H1 (cell line): ENCODE data around the gene SWT1.
"Not testable (repeated sequence)": the region's sequence is repeated elsewhere in the genome, so short reads cannot be mapped to it uniquely, and the experiment has no call there.

Experiments
- BACH1 ChIP-seq: IDR thresholded peaks from 2 replicates; pipeline ENCODE4 v1.6.1; 2012; ENCODE audit warnings: low read length, improper control_type of control experiment
- CTCF ChIP-seq, 3 experiments: IDR thresholded peaks; 1 replicate in 2 of 3; 2 replicates in 1 of 3; pipeline versions ENCODE4 v1.5.1 to v1.6.1; 2011; ENCODE audit warnings: low read length in 3 of 3, mild to moderate bottlenecking in 3 of 3, inconsistent platforms in 2 of 3, low read depth in 1 of 3, moderate library complexity in 1 of 3; ENCODE audit not compliant: insufficient read depth in 1 of 3; ENCODE audit errors: control extremely low read depth in 1 of 3
- EP300 ChIP-seq, 2 experiments: IDR thresholded peaks; 1 replicate in 1 of 2; 2 replicates in 1 of 2; pipeline ENCODE4 v1.6.1; 2011 to 2012; ENCODE audit warnings: low read depth in 2 of 2, low read length in 2 of 2, mild to moderate bottlenecking in 2 of 2, borderline replicate concordance in 1 of 2, inconsistent platforms in 1 of 2, moderate library complexity in 1 of 2
- HDAC2 ChIP-seq, 2 experiments: fragments of 300-600 bp in 1 of 2; sonication (generic) in 1 of 2; IDR thresholded peaks; 2 replicates each; pipeline ENCODE4 v1.6.1; 2011 to 2012; ENCODE audit warnings: low read depth in 2 of 2, low read length in 2 of 2, mild to moderate bottlenecking in 2 of 2, moderate library complexity in 2 of 2, borderline replicate concordance in 1 of 2, inconsistent platforms in 1 of 2
- JUN ChIP-seq: IDR thresholded peaks from 2 replicates; pipeline ENCODE4 v1.6.1; 2011; ENCODE audit warnings: low read depth, mild to moderate bottlenecking, improper control_type of control experiment, low read length
- JUND ChIP-seq: IDR thresholded peaks from 2 replicates; pipeline ENCODE4 v1.6.1; 2011; ENCODE audit warnings: mild to moderate bottlenecking, improper control_type of control experiment, low read length
- POLR2A ChIP-seq, 2 experiments: IDR thresholded peaks; 1 replicate in 1 of 2; 2 replicates in 1 of 2; pipeline ENCODE4 v1.6.1; 2011; ENCODE audit warnings: low read depth in 2 of 2, low read length in 2 of 2, mild to moderate bottlenecking in 2 of 2; ENCODE audit errors: control extremely low read depth in 1 of 2
- SIN3A ChIP-seq, 2 experiments: IDR thresholded peaks in 1 of 2; conservative IDR thresholded peaks in 1 of 2; 2 replicates each; pipeline ENCODE4 v1.6.1; 2011 to 2012; ENCODE audit warnings: low read length in 2 of 2, improper control_type of control experiment in 1 of 2, low read depth in 1 of 2, mild to moderate bottlenecking in 1 of 2
- TAF7 ChIP-seq: optimal IDR thresholded peaks from 2 replicates; pipeline ENCODE3; 2011; ENCODE audit warnings: low read depth, mild to moderate bottlenecking, inconsistent platforms, low read length, moderate library complexity, borderline replicate concordance

- TF ChIP-seq HDAC2 (IDR thresholded peaks at IDR 0.05; ENCODE audit: borderline replicate concordance in 1 of 2, low read depth in 2 of 2, low read length in 2 of 2); TAF7; EP300 (IDR thresholded peaks at IDR 0.05; ENCODE audit: borderline replicate concordance in 1 of 2, low read depth in 2 of 2, low read length in 2 of 2); JUN; POLR2A (IDR thresholded peaks at IDR 0.05; ENCODE audit: control extremely low read depth in 1 of 2, low read depth in 2 of 2, low read length in 2 of 2); BACH1; JUND; CTCF (IDR thresholded peaks at IDR 0.05; ENCODE audit: control extremely low read depth in 1 of 3, insufficient read depth in 1 of 3, low read depth in 1 of 3, low read length in 3 of 3); SIN3A (conservative IDR thresholded peaks at IDR 0.05 in 1 of 2, IDR thresholded peaks at IDR 0.05 in 1 of 2; ENCODE audit: low read depth in 1 of 2, low read length in 2 of 2): not testable (repeated sequence)
Measured at GRCh38 chr1:185321653-185322221, 164.8 kb downstream of the SWT1 start.
